Liver (tissue), 9 donors: Measurements from ENCODE around the gene IFNLR1. TPM values are rescaled to one million over a fixed set of nuclear protein-coding genes. Genes with fewer than 3 reads are reported as not detected.

Source experiments
- DNase-seq: peaks from one replicate; pipeline ENCODE4 v3.0.0-alpha.2; 2017; ENCODE audit warnings: low spot score
- H3K27ac ChIP-seq, 2 donors: one replicate each; pipeline ENCODE4 v1.7.0; 2013; ENCODE audit warnings: inconsistent platforms in 2 of 2, low read length in 2 of 2, control low read depth in 1 of 2, low read depth in 1 of 2, mild to moderate bottlenecking in 1 of 2
- H3K27me3 ChIP-seq, 4 donors: one replicate each; pipeline versions ENCODE4 v1.6.1 to v1.7.0; 2013; ENCODE audit warnings: low read length in 3 of 4, inconsistent platforms in 1 of 4, mild to moderate bottlenecking in 1 of 4, moderate library complexity in 1 of 4; ENCODE audit not compliant: control insufficient read depth in 4 of 4, insufficient read depth in 4 of 4
- H3K36me3 ChIP-seq, 4 donors: one replicate each; pipeline versions ENCODE4 v1.6.1 to v1.7.0; 2013; ENCODE audit warnings: low read length in 3 of 4, mild to moderate bottlenecking in 3 of 4, low read depth in 1 of 4, moderate library complexity in 1 of 4; ENCODE audit not compliant: control insufficient read depth in 4 of 4, insufficient read depth in 3 of 4
- H3K4me1 ChIP-seq, 4 donors: one replicate each; pipeline versions ENCODE4 v1.6.1 to v1.7.0; 2013; ENCODE audit warnings: low read length in 3 of 4, mild to moderate bottlenecking in 3 of 4, moderate library complexity in 1 of 4; ENCODE audit not compliant: control insufficient read depth in 4 of 4, insufficient read depth in 4 of 4
- H3K4me3 ChIP-seq, 3 donors: one replicate each; pipeline versions ENCODE4 v1.6.1 to v1.7.0; 2013; ENCODE audit warnings: low read length in 3 of 3, control low read depth in 1 of 3, low read depth in 1 of 3, mild to moderate bottlenecking in 1 of 3
- H3K9ac ChIP-seq, 2 donors: one replicate each; pipeline ENCODE4 v1.7.0; 2013; ENCODE audit warnings: low read length in 2 of 2, mild to moderate bottlenecking in 2 of 2, moderate library complexity in 2 of 2, control low read depth in 1 of 2, low read depth in 1 of 2
- H3K9me3 ChIP-seq, 4 donors: one replicate each; pipeline versions ENCODE4 v1.6.1 to v1.7.0; 2013; ENCODE audit warnings: low read length in 3 of 4; ENCODE audit not compliant: control insufficient read depth in 4 of 4
- ATF3 ChIP-seq: IDR thresholded peaks from 2 replicates; pipeline ENCODE4 v1.6.1; 2016; ENCODE audit warnings: antibody characterized with exemption
- CTCF ChIP-seq: fragments of 150-350 bp; IDR thresholded peaks from 2 replicates; pipeline ENCODE4 v1.5.1; 2017; ENCODE audit warnings: improper control_type of control experiment, low read depth, low read length; ENCODE audit not compliant: missing input control
- EGR1 ChIP-seq, 2 donors: IDR thresholded peaks; 2 replicates each; pipeline ENCODE4 v1.6.1; 2016 to 2018; ENCODE audit warnings: antibody characterized with exemption in 2 of 2, low read depth in 2 of 2
- FOXA1 ChIP-seq: IDR thresholded peaks from 2 replicates; pipeline ENCODE4 v1.6.1; 2016; ENCODE audit warnings: antibody characterized with exemption
- FOXA2 ChIP-seq: IDR thresholded peaks from 2 replicates; pipeline ENCODE4 v1.6.1; 2016; ENCODE audit warnings: antibody characterized with exemption
- GABPA ChIP-seq, 2 donors: IDR thresholded peaks in 1 of 2; conservative IDR thresholded peaks in 1 of 2; 2 replicates each; pipeline ENCODE4 v1.6.1; 2016; ENCODE audit warnings: antibody characterized with exemption in 2 of 2, mild to moderate bottlenecking in 1 of 2, moderate library complexity in 1 of 2
- HNF4A ChIP-seq, 2 donors: conservative IDR thresholded peaks; 2 replicates each; pipeline ENCODE4 v1.6.1; 2016; ENCODE audit warnings: antibody characterized with exemption in 2 of 2, mild to moderate bottlenecking in 2 of 2
- HNF4G ChIP-seq: IDR thresholded peaks from 2 replicates; pipeline ENCODE4 v1.6.1; 2016; ENCODE audit warnings: antibody characterized with exemption
- JUND ChIP-seq, 2 donors: IDR thresholded peaks; 2 replicates each; pipeline ENCODE4 v1.6.1; 2016; ENCODE audit warnings: antibody characterized with exemption in 2 of 2
- MAX ChIP-seq: IDR thresholded peaks from 2 replicates; pipeline ENCODE4 v1.6.1; 2016; ENCODE audit warnings: antibody characterized with exemption
- NR2F2 ChIP-seq: IDR thresholded peaks from 2 replicates; pipeline ENCODE4 v1.6.1; 2016; ENCODE audit warnings: antibody characterized with exemption
- RAD21 ChIP-seq, 2 donors: IDR thresholded peaks; 2 replicates each; pipeline ENCODE4 v1.6.1; 2016; ENCODE audit warnings: antibody characterized with exemption in 2 of 2, mild to moderate bottlenecking in 2 of 2
- REST ChIP-seq: IDR thresholded peaks from 2 replicates; pipeline ENCODE4 v1.6.1; 2016; ENCODE audit warnings: antibody characterized with exemption, mild to moderate bottlenecking
- RXRA ChIP-seq, 2 donors: IDR thresholded peaks; 2 replicates each; pipeline ENCODE4 v1.6.1; 2017 to 2018; ENCODE audit warnings: antibody characterized with exemption in 2 of 2, mild to moderate bottlenecking in 1 of 2
- SP1 ChIP-seq: IDR thresholded peaks from 2 replicates; pipeline ENCODE4 v1.6.1; 2018; ENCODE audit warnings: antibody characterized with exemption, mild to moderate bottlenecking
- TAF1 ChIP-seq: conservative IDR thresholded peaks from 2 replicates; pipeline ENCODE4 v1.6.1; 2016; ENCODE audit warnings: antibody characterized with exemption, mild to moderate bottlenecking
- YY1 ChIP-seq: IDR thresholded peaks from 2 replicates; pipeline ENCODE4 v1.6.1; 2016; ENCODE audit warnings: antibody characterized with exemption, mild to moderate bottlenecking
- ZBTB33 ChIP-seq: IDR thresholded peaks from 2 replicates; pipeline ENCODE4 v1.6.1; 2016; ENCODE audit warnings: antibody characterized with exemption
- WGBS: extraction: QIAGEN DNeasy Blood & Tissue Kit; methylation state at CpG from one replicate; pipeline ENCODE4 v1.1.7; 2013; 5-methylcytosine and 5-hydroxymethylcytosine counted together
- polyA plus RNA-seq, 2 donors: library from polyadenylated mRNA; stranded (reverse) in 1 of 2; unstranded in 1 of 2; fragments of 200-250 nt in 1 of 2; fragments of >200 nt in 1 of 2; fragmentation: Nextera tagmentation in 1 of 2; extraction: Ambion mirVana in 1 of 2; gene quantifications; one replicate each; pipeline versions ENCODE4 v1.2.1 to v1.2.3, GENCODE V29; 2013 to 2015
- total RNA-seq, 2 donors: library from RNA; depleted of rRNA; stranded (reverse); fragments of >200 nt; gene quantifications; one replicate each; pipeline ENCODE4 v1.2.3, GENCODE V29; 2014
- donor health status: healthy.
- donor health status: healthy.
- donor health status: healthy.
- donor health status: healthy.
- donor health status: healthy.

The IFNLR1 gene
- total and polyA plus RNA-seq, 4 donors: 2.2 to 6.4 (median 3.5) TPM

- no peak for DNase-seq
- no peak overlapping the region for H3K27ac ChIP-seq
- H3K4me3 ChIP-seq: no peak overlapping the region
- H3K9me3 ChIP-seq: peaks cover 0 to 7% (median 0%) of the 10 kb centered on the region in 4 donors
- no peaks in the 10 kb centered on the region for H3K27me3 ChIP-seq
- H3K4me1 ChIP-seq: peaks cover 5 to 26% (median 17%) of the 10 kb centered on the region in 4 donors
- WGBS: 79% methylated on average over 3 of the region's 3 CpGs
- peaks cover 0 to 3% (median 0%) of the 10 kb centered on the region in 4 donors for H3K36me3 ChIP-seq
- no peak overlapping the region for H3K9ac ChIP-seq
- no peak for TF ChIP-seq ATF3
- TF ChIP-seq ZBTB33: no peak
- TF ChIP-seq GABPA (IDR thresholded peaks at IDR 0.05 in 1 of 2, conservative IDR thresholded peaks at IDR 0.05 in 1 of 2): no peak
- no peak for TF ChIP-seq CTCF
- no peak for TF ChIP-seq SP1
- TF ChIP-seq YY1: no peak
- no peak for TF ChIP-seq HNF4A (conservative IDR thresholded peaks at IDR 0.05)
- TF ChIP-seq JUND (IDR thresholded peaks at IDR 0.05): no peak
- TF ChIP-seq REST: no peak
- no peak for TF ChIP-seq HNF4G
- TF ChIP-seq TAF1: no peak
- TF ChIP-seq RAD21 (IDR thresholded peaks at IDR 0.05): no peak
- no peak for TF ChIP-seq FOXA2
- no peak for TF ChIP-seq FOXA1
- no peak for TF ChIP-seq MAX
- no peak for TF ChIP-seq EGR1 (IDR thresholded peaks at IDR 0.05; ENCODE audit: low read depth in 2 of 2)
- TF ChIP-seq RXRA (IDR thresholded peaks at IDR 0.05): no peak
- no peak for TF ChIP-seq NR2F2
Measured at GRCh38 chr1:24127134-24127800, 59.8 kb downstream of the IFNLR1 start.
